PC-9 (cell line): ENCODE measurements around the gene OR2S2. TPM values are rescaled to one million over a fixed set of nuclear protein-coding genes. Genes with fewer than 3 reads are reported as not detected.

Experiments
- BruUV-seq: library from RNA; stranded (reverse); fragments of 400-500 nt; replicated peaks from 2 replicates; lab custom pipeline; 2021; lab: Mats Ljungman, UMichigan
- CTCF ChIA-PET: fragments of 300-600 bp; sonication (Branson Sonifier 250); formaldehyde crosslinking; loops from one replicate; lab custom pipeline; 2022; ENCODE audit warnings: antibody characterized with exemption; lab: Charles Lee
- POLR2A ChIA-PET: fragments of 300-600 bp; sonication (Branson Sonifier 250); formaldehyde crosslinking; loops from one replicate; lab custom pipeline; 2022; ENCODE audit warnings: antibody characterized with exemption; ENCODE audit not compliant: unreplicated experiment; lab: Charles Lee
- DNase-seq, 2 experiments: peaks; one replicate each; pipeline versions ENCODE4 v3.0.0 to v3.0.0-alpha.2; 2015 to 2022; ENCODE audit warnings: mixed read lengths in 1 of 2
- H2AFZ ChIP-seq: fragments of 200-600 bp; sonication (generic); 2 replicates; pipeline ENCODE4 v1.8.1; 2017; ENCODE audit warnings: antibody characterized with exemption
- H3F3A ChIP-seq: fragments of 200-600 bp; sonication (generic); 2 replicates; pipeline ENCODE4 v1.8.1; 2017; ENCODE audit warnings: antibody characterized with exemption, mild to moderate bottlenecking, low read depth; ENCODE audit not compliant: insufficient read depth
- H3K27ac ChIP-seq: fragments of 200-600 bp; sonication (generic); 2 replicates; pipeline ENCODE4 v1.6.1; 2016; ENCODE audit warnings: mixed run types
- H3K27me3 ChIP-seq: fragments of 200-600 bp; sonication (generic); 2 replicates; pipeline ENCODE4 v1.6.1; 2016; ENCODE audit warnings: low read depth, mixed run types; ENCODE audit not compliant: insufficient read depth
- H3K36me3 ChIP-seq: fragments of 200-600 bp; sonication (generic); 2 replicates; pipeline ENCODE4 v1.6.1; 2016; ENCODE audit warnings: low read depth, mixed run types
- H3K4me1 ChIP-seq: fragments of 200-600 bp; sonication (generic); replicated peaks from 2 replicates; pipeline ENCODE4 v1.6.1; 2016; ENCODE audit warnings: mixed run types; ENCODE audit not compliant: insufficient read depth
- H3K4me2 ChIP-seq: fragments of 200-600 bp; sonication (generic); 2 replicates; pipeline ENCODE4 v1.6.1; 2017; ENCODE audit warnings: mixed run types
- H3K4me3 ChIP-seq: fragments of 200-600 bp; sonication (generic); 2 replicates; pipeline ENCODE4 v1.6.1; 2016; ENCODE audit warnings: mixed run types
- H3K79me2 ChIP-seq: fragments of 200-600 bp; sonication (generic); 2 replicates; pipeline ENCODE4 v1.6.1; 2017; ENCODE audit warnings: low read depth, mixed run types
- H3K9me2 ChIP-seq: fragments of 200-600 bp; sonication (generic); 2 replicates; pipeline ENCODE4 v1.8.1; 2017; ENCODE audit warnings: mild to moderate bottlenecking; ENCODE audit not compliant: insufficient read depth
- H3K9me3 ChIP-seq: fragments of 200-600 bp; sonication (generic); 2 replicates; pipeline ENCODE4 v1.8.1; 2016; ENCODE audit warnings: low read depth; ENCODE audit not compliant: insufficient read depth
- H4K20me1 ChIP-seq: fragments of 200-600 bp; sonication (generic); 2 replicates; pipeline ENCODE4 v1.8.1; 2017; ENCODE audit not compliant: insufficient read depth
- CTCF ChIP-seq: fragments of 200-600 bp; sonication (generic); conservative IDR thresholded peaks from 2 replicates; pipeline ENCODE4 v1.6.1; 2017; ENCODE audit warnings: mixed run types, antibody characterized with exemption, mild to moderate bottlenecking, moderate library complexity
- EZH2 ChIP-seq: fragments of 200-600 bp; sonication (generic); IDR thresholded peaks from 2 replicates; pipeline ENCODE4 v1.8.0; 2017; ENCODE audit warnings: antibody characterized with exemption, low read depth
- intact Hi-C: fragments of 100-400 bp; cut with micrococcal nuclease; formaldehyde crosslinking; loops from one replicate; pipeline ENCODE4 v1.10.0; 2022; ENCODE audit not compliant: unreplicated experiment
- total RNA-seq: library from RNA; stranded (reverse); gene quantifications from 2 replicates; pipeline ENCODE4 v1.2.3, GENCODE V29; 2021

OR2S2 gene
- total RNA-seq, 1 experiment from 2014 or later, result not detected

- no TSS peak for BruUV-seq
- Histone ChIP-seq H3K27me3 (no peaks in the 10 kb centered on the region), H3K4me1 (peaks cover 10% of the 10 kb centered on the region), H3K79me2 (no peaks in the 10 kb centered on the region), H2AFZ (no peak overlapping the region), H3K4me2 (no peak overlapping the region), H3F3A (peaks cover 5% of the 10 kb centered on the region; the same call in 1 of the 2 replicates), H3K27ac (no peak overlapping the region), H3K9me3 (no peaks in the 10 kb centered on the region), H3K36me3 (no peaks in the 10 kb centered on the region), H3K9me2 (no peaks in the 10 kb centered on the region), H3K4me3 (no peak overlapping the region), H4K20me1 (no peaks in the 10 kb centered on the region)
- ChIA-PET POLR2A (no interaction called here), CTCF (no interaction called here)
- DNase-seq, result no peak
- intact Hi-C loops, result loop anchor here (5.0 kb wide), 1 partner anchor 618 kb away; no protein-coding TSS in a partner anchor
- TF ChIP-seq CTCF (no peak), EZH2 (no peak)
These were observed 18.2 kb downstream of the OR2S2 start for GRCh38 chr9:35939679-35940250.

- Histone ChIP-seq H3K4me2 (no peak overlapping the region), H3F3A (no peaks in the 10 kb centered on the region), H3K79me2 (no peaks in the 10 kb centered on the region), H3K4me1 (no peaks in the 10 kb centered on the region), H2AFZ (no peak overlapping the region), H3K9me2 (no peaks in the 10 kb centered on the region), H4K20me1 (no peaks in the 10 kb centered on the region), H3K27ac (no peak overlapping the region), H3K27me3 (no peaks in the 10 kb centered on the region), H3K9me3 (no peaks in the 10 kb centered on the region), H3K4me3 (no peak overlapping the region), H3K36me3 (no peaks in the 10 kb centered on the region)
- BruUV-seq, result no TSS peak
- no peak for DNase-seq
- CTCF ChIA-PET, result no interaction called here
- intact Hi-C loops, result no loop called here
- POLR2A ChIA-PET, result no interaction called here
- no peak for TF ChIP-seq CTCF
- TF ChIP-seq EZH2, result no peak
These were observed 19.2 kb downstream of the OR2S2 start for GRCh38 chr9:35938474-35939356.

- intact Hi-C loops, result no loop called here
- Histone ChIP-seq H3K27ac (no peak overlapping the region), H3K4me2 (no peak overlapping the region), H3K9me2 (no peaks in the 10 kb centered on the region), H3K9me3 (no peaks in the 10 kb centered on the region), H3K4me3 (no peak overlapping the region), H3K4me1 (no peaks in the 10 kb centered on the region), H3K36me3 (no peaks in the 10 kb centered on the region), H4K20me1 (no peaks in the 10 kb centered on the region), H3K27me3 (no peaks in the 10 kb centered on the region), H3K79me2 (no peaks in the 10 kb centered on the region), H3F3A (no peaks in the 10 kb centered on the region), H2AFZ (no peak overlapping the region)
- POLR2A ChIA-PET, result no interaction called here
- TF ChIP-seq CTCF (no peak), EZH2 (no peak)
- CTCF ChIA-PET, result no interaction called here
- no peak for DNase-seq
- BruUV-seq, result no TSS peak
These were observed 20.7 kb downstream of the OR2S2 start for GRCh38 chr9:35937227-35937626.
